Upper lobe of left lung (tissue), 6 donors: Measurements from ENCODE around the gene SERPINB6. TPM values are rescaled to one million over a fixed set of nuclear protein-coding genes. Genes with fewer than 3 reads are reported as not detected.

Source experiments
- ATAC-seq, 2 donors: fragments of 200-7000 bp; cut with Tn5 transposase; one replicate each; pipeline ENCODE4 v1.9.1; 2022; ENCODE audit warnings: mild to moderate bottlenecking in 2 of 2, moderate library complexity in 2 of 2; ENCODE audit not compliant: low FRiP score in 2 of 2
- DNase-seq, 2 donors: peaks; one replicate each; pipeline ENCODE4 v3.0.0-alpha.2; 2019 to 2020
- H3K27ac ChIP-seq, 4 donors: fragments of 200-600 bp; sonication (generic); one replicate each; pipeline ENCODE4 v1.5.1; 2016 to 2019
- H3K27me3 ChIP-seq, 4 donors: fragments of 200-600 bp; sonication (generic); one replicate each; pipeline ENCODE4 v1.5.1; 2017 to 2019
- H3K36me3 ChIP-seq, 4 donors: fragments of 200-600 bp; sonication (generic); one replicate each; pipeline ENCODE4 v1.5.1; 2016 to 2019
- H3K4me1 ChIP-seq, 4 donors: fragments of 200-600 bp; sonication (generic); one replicate each; pipeline ENCODE4 v1.5.1; 2018 to 2019
- H3K4me3 ChIP-seq, 4 donors: fragments of 200-600 bp; sonication (generic); one replicate each; pipeline ENCODE4 v1.5.1; 2017 to 2019; ENCODE audit warnings: mild to moderate bottlenecking in 2 of 4, moderate library complexity in 1 of 4
- H3K9me3 ChIP-seq, 4 donors: fragments of 200-600 bp; sonication (generic); one replicate each; pipeline ENCODE4 v1.5.1; 2018 to 2019
- EP300 ChIP-seq, 4 donors: sonication (generic); formaldehyde crosslinking; IDR thresholded peaks; one replicate each; pipeline ENCODE4 v1.5.1; 2017; ENCODE audit warnings: antibody characterized with exemption in 4 of 4, control low read depth in 2 of 4
- POLR2A ChIP-seq, 4 donors: fragments of 450-650 bp; IDR thresholded peaks; one replicate each; pipeline ENCODE4 v1.5.1; 2016 to 2017; ENCODE audit warnings: antibody characterized with exemption in 4 of 4, mild to moderate bottlenecking in 2 of 4
- POLR2AphosphoS5 ChIP-seq, 2 donors: sonication (generic); formaldehyde crosslinking; IDR thresholded peaks; one replicate each; pipeline ENCODE4 v1.5.1; 2017; ENCODE audit warnings: antibody characterized with exemption in 2 of 2
- WGBS, 2 donors: methylation state at CpG; one replicate each; pipeline ENCODE4 v1.1.5; 2017 to 2018; 5-methylcytosine and 5-hydroxymethylcytosine counted together
- total RNA-seq, 6 donors: library from RNA; depleted of rRNA in 4 of 6; stranded (reverse); fragments of >200 nt in 4 of 6; gene quantifications; one replicate each; pipeline versions ENCODE4 v1.1.0 to v1.2.1, GENCODE V29; 2016 to 2021
- TF ChIP-seq, protein P1 (sequence below), 6 experiments: fragments of 450-650 bp in 4 of 6; fragments of 200-600 bp in 2 of 6; sonication (generic) in 2 of 6; IDR thresholded peaks; one replicate each; pipeline ENCODE4 v1.5.1; 2016 to 2019; ENCODE audit warnings: antibody characterized with exemption in 6 of 6
- donor health status: DM: no; HTN: no; CAD: no; lungs with moderate emphysema.
- donor health status: DM: no; HTN: yes; CAD: no; lungs with severe emphysema.

Gene SERPINB6
- total RNA-seq, 6 donors from 2014 or later: 133 to 181 (median 150) TPM

DNA sequence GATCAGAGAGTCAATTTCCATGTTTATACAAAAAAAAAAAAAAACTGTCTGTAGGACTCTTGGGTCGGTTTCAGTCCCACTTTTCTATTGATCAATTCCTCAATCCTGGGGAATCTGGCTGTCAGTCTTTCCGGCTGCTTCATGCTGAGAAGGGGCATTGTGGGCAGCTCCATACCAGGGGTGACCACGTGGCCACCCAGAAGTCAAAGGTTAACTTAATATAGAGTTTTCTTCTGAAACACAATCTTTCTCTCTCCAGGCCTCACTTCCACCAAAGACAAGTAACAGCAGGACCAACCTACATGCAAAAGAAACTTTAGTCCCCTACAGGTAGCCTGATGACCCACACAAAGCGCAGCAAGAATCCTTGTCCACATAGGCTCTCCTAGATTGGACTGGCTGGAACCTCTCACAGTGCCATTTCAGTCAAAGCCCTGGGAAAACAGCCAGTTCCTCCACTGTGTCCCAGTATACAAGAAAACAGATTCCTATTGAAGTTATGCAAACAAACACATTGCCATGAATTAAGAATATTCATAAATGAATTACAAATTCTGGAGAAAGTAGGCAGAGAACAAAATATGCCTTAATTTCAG, 49.7 kb downstream of the SERPINB6 start:
- Histone ChIP-seq H3K36me3 (no peaks in the 10 kb centered on the region), H3K27ac (no peak overlapping the region), H3K9me3 (no peaks in the 10 kb centered on the region), H3K27me3 (no peaks in the 10 kb centered on the region), H3K4me3 (no peak overlapping the region), H3K4me1 (peaks cover 0 to 18% (median 9%) of the 10 kb centered on the region in 4 donors)
- TF ChIP-seq, protein P1, sequence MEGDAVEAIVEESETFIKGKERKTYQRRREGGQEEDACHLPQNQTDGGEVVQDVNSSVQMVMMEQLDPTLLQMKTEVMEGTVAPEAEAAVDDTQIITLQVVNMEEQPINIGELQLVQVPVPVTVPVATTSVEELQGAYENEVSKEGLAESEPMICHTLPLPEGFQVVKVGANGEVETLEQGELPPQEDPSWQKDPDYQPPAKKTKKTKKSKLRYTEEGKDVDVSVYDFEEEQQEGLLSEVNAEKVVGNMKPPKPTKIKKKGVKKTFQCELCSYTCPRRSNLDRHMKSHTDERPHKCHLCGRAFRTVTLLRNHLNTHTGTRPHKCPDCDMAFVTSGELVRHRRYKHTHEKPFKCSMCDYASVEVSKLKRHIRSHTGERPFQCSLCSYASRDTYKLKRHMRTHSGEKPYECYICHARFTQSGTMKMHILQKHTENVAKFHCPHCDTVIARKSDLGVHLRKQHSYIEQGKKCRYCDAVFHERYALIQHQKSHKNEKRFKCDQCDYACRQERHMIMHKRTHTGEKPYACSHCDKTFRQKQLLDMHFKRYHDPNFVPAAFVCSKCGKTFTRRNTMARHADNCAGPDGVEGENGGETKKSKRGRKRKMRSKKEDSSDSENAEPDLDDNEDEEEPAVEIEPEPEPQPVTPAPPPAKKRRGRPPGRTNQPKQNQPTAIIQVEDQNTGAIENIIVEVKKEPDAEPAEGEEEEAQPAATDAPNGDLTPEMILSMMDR (IDR thresholded peaks at IDR 0.05): no peak
- no peak for TF ChIP-seq POLR2AphosphoS5 (IDR thresholded peaks at IDR 0.05)
- TF ChIP-seq EP300 (IDR thresholded peaks at IDR 0.05): no peak
- TF ChIP-seq POLR2A (IDR thresholded peaks at IDR 0.05): no peak
- WGBS, 2 donors: 85 to 87% methylated on average over 4 of the region's 4 CpGs
- DNase-seq: no peak
- ATAC-seq: no peak

DNA sequence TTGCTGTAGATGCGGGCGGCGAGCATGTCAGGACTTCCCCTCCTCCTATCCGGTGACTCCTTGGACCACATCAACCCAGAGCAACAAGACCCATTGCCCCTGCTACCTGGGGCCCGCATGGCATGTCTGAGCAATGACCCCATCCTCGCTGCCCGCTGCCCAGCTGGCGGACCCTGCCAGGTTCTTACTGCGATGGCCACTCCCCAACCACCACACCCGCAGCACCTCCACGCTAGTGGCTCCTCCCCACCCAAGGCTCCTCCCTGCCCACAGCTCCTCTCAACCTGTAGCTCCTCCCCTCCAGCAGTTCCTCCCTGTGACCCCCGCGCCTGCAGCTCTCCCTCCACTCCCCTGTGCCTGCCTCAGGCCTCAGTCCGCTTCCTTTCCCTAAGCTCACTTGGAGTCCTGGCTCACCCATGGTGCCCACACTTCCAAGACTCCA, 50.7 kb downstream of the SERPINB6 start:
- H3K9me3 ChIP-seq: no peaks in the 10 kb centered on the region
- peaks cover 0 to 18% (median 9%) of the 10 kb centered on the region in 4 donors for H3K4me1 ChIP-seq
- H3K4me3 ChIP-seq: no peak overlapping the region
- peak in 1 of 2 donors; percentile 61 for DNase-seq
- H3K27ac ChIP-seq: no peak overlapping the region
- no peaks in the 10 kb centered on the region for H3K36me3 ChIP-seq
- no peak for TF ChIP-seq EP300 (IDR thresholded peaks at IDR 0.05)
- no peak for TF ChIP-seq POLR2AphosphoS5 (IDR thresholded peaks at IDR 0.05)
- TF ChIP-seq, protein P1 (IDR thresholded peaks at IDR 0.05): no peak
- no peak for TF ChIP-seq POLR2A (IDR thresholded peaks at IDR 0.05)
- 93 to 95% methylated on average over 13 to 14 of the region's 14 CpGs for WGBS, 2 donors
- no peaks in the 10 kb centered on the region for H3K27me3 ChIP-seq
- ATAC-seq: no peak

DNA sequence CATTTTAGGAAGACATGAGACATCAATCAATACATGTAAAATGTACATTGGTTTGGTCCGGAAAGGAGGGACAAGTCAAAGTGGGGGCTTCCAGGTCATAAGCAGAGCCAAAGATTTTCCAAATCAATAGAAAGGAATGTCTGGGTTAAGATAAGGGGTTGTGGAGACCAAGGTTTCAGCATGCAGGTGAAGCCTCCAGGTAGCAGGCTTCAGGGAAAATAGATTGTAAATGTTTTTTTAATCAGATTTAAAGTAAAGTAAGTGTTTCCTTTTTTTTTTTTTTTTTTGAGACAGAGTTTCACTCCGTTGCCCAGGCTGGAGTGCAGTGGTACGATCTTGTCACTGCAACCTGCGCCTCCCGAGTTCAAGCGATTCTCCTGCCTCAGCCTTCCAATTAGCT, 51.5 kb downstream of the SERPINB6 start:
- no peak overlapping the region for H3K4me3 ChIP-seq
- 94 to 96% methylated on average over 6 of the region's 6 CpGs for WGBS, 2 donors
- DNase-seq (no peak), ATAC-seq (no peak)
- peaks cover 0 to 18% (median 9%) of the 10 kb centered on the region in 4 donors for H3K4me1 ChIP-seq
- no peak for TF ChIP-seq POLR2AphosphoS5 (IDR thresholded peaks at IDR 0.05)
- TF ChIP-seq, protein P1 (IDR thresholded peaks at IDR 0.05): no peak
- TF ChIP-seq EP300 (IDR thresholded peaks at IDR 0.05): no peak
- no peak for TF ChIP-seq POLR2A (IDR thresholded peaks at IDR 0.05)
- H3K27ac ChIP-seq: no peak overlapping the region
- no peaks in the 10 kb centered on the region for H3K9me3 ChIP-seq
- no peaks in the 10 kb centered on the region for H3K27me3 ChIP-seq
- no peaks in the 10 kb centered on the region for H3K36me3 ChIP-seq

DNA sequence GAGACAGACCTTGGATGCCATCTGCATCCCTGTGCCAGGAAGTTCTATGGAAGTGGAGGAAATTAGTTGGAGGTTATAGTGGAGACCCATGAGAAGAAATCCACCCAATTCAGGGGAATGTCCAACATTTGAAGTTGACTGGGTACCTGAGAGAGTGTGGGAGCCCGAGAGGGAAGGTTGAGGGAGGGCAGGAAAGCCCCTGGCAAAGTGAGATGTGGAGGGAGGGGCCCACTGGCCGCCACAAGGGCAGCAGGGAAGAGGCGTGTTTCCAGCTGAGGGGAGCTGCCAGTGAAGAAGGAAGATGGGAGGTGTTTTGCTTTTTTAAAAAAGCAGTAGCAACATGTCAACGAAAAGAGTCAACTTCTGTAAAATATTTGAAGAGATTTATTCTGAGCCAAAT, 52.0 kb downstream of the SERPINB6 start:
- TF ChIP-seq, protein P1 (IDR thresholded peaks at IDR 0.05): no peak
- TF ChIP-seq POLR2A (IDR thresholded peaks at IDR 0.05): no peak
- TF ChIP-seq EP300 (IDR thresholded peaks at IDR 0.05): no peak
- TF ChIP-seq POLR2AphosphoS5 (IDR thresholded peaks at IDR 0.05): no peak
- Histone ChIP-seq H3K4me3 (no peak overlapping the region), H3K4me1 (peaks cover 0 to 18% (median 9%) of the 10 kb centered on the region in 4 donors), H3K27me3 (no peaks in the 10 kb centered on the region), H3K27ac (peak overlapping the region in 1 of 4 donors; percentile 42), H3K36me3 (no peaks in the 10 kb centered on the region), H3K9me3 (no peaks in the 10 kb centered on the region)
- DNase-seq (no peak), ATAC-seq (no peak)
- WGBS, 2 donors: 57 to 68% methylated on average over 4 of the region's 4 CpGs

DNA sequence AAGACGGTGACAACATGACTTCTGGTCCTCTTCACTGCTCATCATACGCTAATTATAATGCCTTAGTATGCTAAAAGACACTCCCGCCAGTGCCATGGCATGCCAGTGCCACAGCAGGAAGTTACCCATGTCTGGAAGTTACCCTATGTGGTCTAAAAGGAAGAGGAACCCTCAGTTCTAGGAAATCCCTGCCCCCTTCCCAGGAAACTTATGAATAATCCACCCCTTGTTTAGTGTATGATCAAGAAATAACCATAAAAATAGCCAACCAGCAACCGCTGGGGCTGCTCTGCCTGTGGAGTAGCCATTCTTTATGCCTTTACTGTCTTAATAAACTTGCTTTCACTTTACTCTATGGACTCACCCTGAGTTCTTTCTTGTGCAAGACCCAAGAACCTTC, 52.4 kb downstream of the SERPINB6 start:
- ATAC-seq (peak in 1 of 2 donors; percentile 53), DNase-seq (no peak)
- Histone ChIP-seq H3K4me3 (no peak overlapping the region), H3K27ac (peak overlapping the region in 1 of 4 donors; percentile 42), H3K36me3 (no peaks in the 10 kb centered on the region), H3K27me3 (no peaks in the 10 kb centered on the region), H3K4me1 (peaks cover 0 to 18% (median 9%) of the 10 kb centered on the region in 4 donors), H3K9me3 (no peaks in the 10 kb centered on the region)
- WGBS, 2 donors: 57 to 79% methylated on average over 4 of the region's 4 CpGs
- no peak for TF ChIP-seq POLR2AphosphoS5 (IDR thresholded peaks at IDR 0.05)
- TF ChIP-seq, protein P1 (IDR thresholded peaks at IDR 0.05): no peak
- no peak for TF ChIP-seq POLR2A (IDR thresholded peaks at IDR 0.05)
- no peak for TF ChIP-seq EP300 (IDR thresholded peaks at IDR 0.05)
